ENCODE data around the gene GPX4.

The GPX4 gene

DNA sequence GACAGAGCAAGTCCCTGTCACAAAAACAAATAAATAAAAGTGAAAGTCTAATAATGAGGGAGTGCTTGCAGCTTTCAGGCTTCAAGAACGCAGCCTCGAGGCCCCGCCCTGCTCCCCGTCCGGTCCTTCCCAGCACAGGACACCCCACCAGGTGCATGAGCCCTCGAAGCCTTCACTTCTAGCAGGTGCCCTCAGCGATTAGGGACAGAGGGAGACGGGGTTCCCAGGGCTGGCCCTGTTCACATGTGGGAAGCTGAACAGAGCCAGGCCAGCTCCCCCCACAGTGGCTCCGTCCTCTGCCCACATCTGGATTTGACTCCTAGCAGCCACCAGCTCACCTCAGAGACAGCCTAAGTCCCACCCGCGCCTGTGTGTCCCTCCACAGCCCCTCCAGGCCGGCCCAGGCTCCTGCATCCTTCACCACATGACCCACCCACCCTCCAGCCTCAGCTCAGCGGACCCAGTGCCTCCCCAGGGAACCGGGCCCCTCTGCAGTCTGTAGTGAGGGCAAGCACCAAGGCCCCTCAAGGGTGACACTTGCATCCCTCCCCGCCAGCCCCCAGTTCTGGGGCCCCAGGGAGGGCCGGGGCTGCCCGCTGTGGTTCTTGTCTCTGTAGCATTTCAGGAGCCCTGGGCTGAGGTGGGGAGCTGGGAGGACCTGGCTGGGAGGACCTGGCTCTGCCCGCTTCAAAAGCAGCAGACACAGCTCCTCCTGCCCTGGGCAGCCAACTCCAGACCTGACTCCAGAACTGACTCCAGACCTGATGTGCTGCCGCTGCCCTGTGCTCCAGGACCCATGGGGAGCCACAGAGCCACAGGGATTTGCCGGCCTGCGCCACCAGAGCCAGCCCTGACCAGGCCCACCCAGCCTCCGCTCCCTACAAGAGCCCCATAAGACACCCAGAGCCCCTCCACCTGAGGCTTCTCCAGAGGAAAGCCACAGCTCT, 27.2 kb downstream of the GPX4 start:
- peaks cover 39% of the 10 kb centered on the region for H3K36me3 ChIP-seq
- H3K27ac ChIP-seq, result peak overlapping the region; percentile 85
- H3K4me3 ChIP-seq, result peak overlapping the region; percentile 71
- H3K4me1 ChIP-seq, result peaks cover 74% of the 10 kb centered on the region
- H3K27me3 ChIP-seq, result no peaks in the 10 kb centered on the region
- TF ChIP-seq Cebpa-rat (IDR thresholded peaks at IDR 0.05), result no peak
- H4K20me1 ChIP-seq, result peaks cover 93% of the 10 kb centered on the region
- peak overlapping the region; percentile 100 for H3K4me2 ChIP-seq
- no peaks in the 10 kb centered on the region for H3K9me3 ChIP-seq
- H3K9ac ChIP-seq, result peak overlapping the region; percentile 82

DNA sequence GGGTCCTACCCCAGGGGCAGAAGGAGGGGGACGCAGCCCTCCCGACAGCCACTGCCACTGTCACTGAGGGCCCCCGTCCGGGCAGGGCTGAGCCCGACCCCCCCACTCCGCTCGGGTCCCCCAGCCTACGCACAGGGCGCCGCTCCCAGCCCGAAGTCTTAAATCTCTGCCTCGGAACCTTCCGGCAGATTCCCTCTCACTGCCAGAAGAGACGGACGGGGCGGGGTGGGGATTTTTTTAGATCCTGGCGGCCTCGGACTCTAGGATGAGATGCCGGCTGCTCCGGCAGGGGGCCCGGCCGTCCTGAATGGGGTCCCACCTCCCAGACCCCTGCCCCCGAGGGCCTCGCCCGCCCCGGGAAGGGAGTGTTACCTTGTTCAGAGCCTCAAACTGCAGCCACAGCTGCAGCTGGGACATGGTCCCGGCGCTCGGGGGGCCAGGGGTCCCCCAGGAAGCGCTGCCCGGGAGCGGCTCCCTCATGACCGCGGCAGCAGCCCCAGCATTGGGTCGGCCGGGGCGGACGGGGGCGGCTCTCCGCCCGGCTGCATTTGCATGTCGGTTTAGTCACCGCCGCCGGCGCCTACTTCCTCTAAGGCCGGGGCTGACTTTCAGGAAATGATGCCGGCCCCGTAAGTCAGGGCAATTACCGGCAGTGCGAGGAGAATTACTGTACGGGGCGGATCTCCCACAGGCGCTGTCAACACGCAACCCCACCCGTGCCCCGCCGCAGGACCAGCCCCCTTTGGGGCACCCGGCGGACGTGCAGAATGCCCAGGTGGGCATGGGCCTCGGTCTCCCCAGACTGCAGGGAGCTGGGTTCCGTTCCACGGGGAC, 28.1 kb downstream of the GPX4 start:
- peak overlapping the region; percentile 100 for H3K4me2 ChIP-seq
- H3K27ac ChIP-seq, result peak overlapping the region; percentile 85
- TF ChIP-seq Cebpa-rat (IDR thresholded peaks at IDR 0.05), result no peak
- H3K27me3 ChIP-seq, result no peaks in the 10 kb centered on the region
- H3K9me3 ChIP-seq, result no peaks in the 10 kb centered on the region
- peaks cover 93% of the 10 kb centered on the region for H4K20me1 ChIP-seq
- peaks cover 30% of the 10 kb centered on the region for H3K36me3 ChIP-seq
- H3K4me3 ChIP-seq, result peak overlapping the region; percentile 71
- H3K9ac ChIP-seq, result peak overlapping the region; percentile 82
- peaks cover 74% of the 10 kb centered on the region for H3K4me1 ChIP-seq

DNA sequence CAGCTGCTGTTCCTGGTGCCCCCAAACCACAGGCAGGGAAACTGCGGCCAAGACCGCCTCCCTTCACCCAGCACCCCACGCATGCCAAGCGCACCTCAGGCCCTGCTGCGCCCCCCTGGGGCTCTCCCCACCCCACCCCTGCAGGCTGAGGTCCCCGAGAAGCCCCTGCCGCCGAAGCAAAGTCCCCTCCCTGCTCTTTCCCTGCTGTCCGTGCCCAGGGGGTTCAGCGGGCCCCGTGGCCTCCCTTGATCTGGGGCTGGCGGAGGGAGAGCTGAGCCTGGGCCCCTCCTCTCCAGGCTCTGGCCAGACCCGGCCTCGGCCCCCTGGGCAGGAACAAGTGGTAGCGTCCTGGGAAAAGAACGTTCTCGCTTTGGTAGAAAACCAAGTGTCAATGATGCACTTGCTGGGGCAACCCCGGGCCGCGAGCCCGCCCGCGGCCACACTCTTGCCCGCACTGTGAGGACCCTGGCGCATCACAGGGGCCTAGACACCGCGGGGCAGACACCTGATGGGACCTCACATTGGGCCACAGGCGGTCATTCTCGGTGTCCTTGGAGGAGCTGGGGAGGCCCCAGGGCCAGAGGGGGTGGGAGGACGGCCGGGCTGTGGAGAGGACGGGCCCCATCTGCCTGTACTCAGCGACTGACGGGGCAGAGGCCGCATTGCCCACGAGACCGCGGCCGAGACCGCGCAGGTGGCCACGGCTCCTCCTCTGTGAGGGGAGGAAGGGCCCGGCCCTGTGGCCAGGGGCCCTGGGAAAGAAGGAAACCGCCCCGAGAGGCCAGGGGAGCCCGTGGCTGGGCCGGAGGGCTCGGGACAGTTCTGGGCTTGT, 29.0 kb downstream of the GPX4 start:
- peaks cover 71% of the 10 kb centered on the region for H3K4me1 ChIP-seq
- peak overlapping the region; percentile 100 for H3K4me2 ChIP-seq
- peak overlapping the region; percentile 85 for H3K27ac ChIP-seq
- H3K4me3 ChIP-seq, result peak overlapping the region; percentile 71
- no peaks in the 10 kb centered on the region for H3K9me3 ChIP-seq
- peak overlapping the region; percentile 82 for H3K9ac ChIP-seq
- H4K20me1 ChIP-seq, result peaks cover 85% of the 10 kb centered on the region
- no peaks in the 10 kb centered on the region for H3K27me3 ChIP-seq
- H3K36me3 ChIP-seq, result peaks cover 22% of the 10 kb centered on the region
- TF ChIP-seq Cebpa-rat (IDR thresholded peaks at IDR 0.05), result no peak

GRCh38 chr19:1133471-1133929, 29.7 kb downstream of the GPX4 start:
- Histone ChIP-seq H3K27me3 (no peaks in the 10 kb centered on the region), H3K9me3 (no peaks in the 10 kb centered on the region), H3K9ac (peak overlapping the region; percentile 82), H3K4me1 (peaks cover 71% of the 10 kb centered on the region), H3K4me3 (peak overlapping the region; percentile 71), H3K4me2 (peak overlapping the region; percentile 100), H4K20me1 (peaks cover 83% of the 10 kb centered on the region), H3K27ac (peak overlapping the region; percentile 85), H3K36me3 (peaks cover 18% of the 10 kb centered on the region; the same call in 1 of the 2 replicates)
- TF ChIP-seq Cebpa-rat (IDR thresholded peaks at IDR 0.05), result no peak

GRCh38 chr19:1134431-1134830, 30.6 kb downstream of the GPX4 start:
- Histone ChIP-seq H3K27ac (no peak overlapping the region), H3K9ac (no peak overlapping the region), H3K4me1 (peaks cover 69% of the 10 kb centered on the region), H4K20me1 (peaks cover 83% of the 10 kb centered on the region), H3K4me2 (peak overlapping the region; percentile 14; the same call in 1 of the 2 replicates), H3K27me3 (no peaks in the 10 kb centered on the region), H3K9me3 (no peaks in the 10 kb centered on the region), H3K36me3 (peaks cover 24% of the 10 kb centered on the region; the same call in 1 of the 2 replicates), H3K4me3 (no peak overlapping the region)
- TF ChIP-seq Cebpa-rat (IDR thresholded peaks at IDR 0.05), result no peak

GRCh38 chr19:1135454-1135853, 31.7 kb downstream of the GPX4 start:
- peak overlapping the region; percentile 78 for H3K27ac ChIP-seq
- peaks cover 75% of the 10 kb centered on the region for H4K20me1 ChIP-seq
- H3K9ac ChIP-seq, result peak overlapping the region; percentile 55
- no peak overlapping the region for H3K4me3 ChIP-seq
- H3K4me1 ChIP-seq, result peaks cover 59% of the 10 kb centered on the region
- H3K36me3 ChIP-seq, result peaks cover 26% of the 10 kb centered on the region; the same call in 1 of the 2 replicates
- no peak for TF ChIP-seq Cebpa-rat (IDR thresholded peaks at IDR 0.05)
- H3K4me2 ChIP-seq, result peak overlapping the region; percentile 90
- H3K27me3 ChIP-seq, result no peaks in the 10 kb centered on the region
- H3K9me3 ChIP-seq, result no peaks in the 10 kb centered on the region; the same call in 1 of the 2 replicates

DNA sequence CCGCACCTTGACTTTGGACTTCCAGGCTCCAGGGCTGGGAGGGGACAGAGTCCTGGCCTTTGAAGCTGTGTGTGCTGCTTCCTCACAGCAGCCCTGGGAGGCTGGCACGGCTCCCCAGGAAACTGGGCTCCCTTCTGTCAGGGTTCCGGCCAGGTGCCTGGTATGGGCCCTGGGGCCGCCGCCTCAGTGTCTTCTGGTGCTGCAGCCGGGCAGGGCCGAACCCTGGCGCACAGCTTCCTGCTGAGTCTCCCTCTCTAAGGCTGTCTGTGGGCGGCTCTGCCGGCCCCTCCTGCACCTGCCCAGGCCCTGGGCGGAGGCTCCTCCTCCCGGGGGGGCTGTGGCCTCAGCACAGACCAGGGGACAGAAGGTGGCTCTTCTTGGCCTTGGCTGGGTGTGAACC, 32.4 kb downstream of the GPX4 start:
- H3K9me3 ChIP-seq, result no peaks in the 10 kb centered on the region; the same call in 1 of the 2 replicates
- peaks cover 52% of the 10 kb centered on the region for H3K4me1 ChIP-seq
- H3K4me3 ChIP-seq, result peak overlapping the region; percentile 36; the same call in 1 of the 2 replicates
- peak overlapping the region; percentile 55 for H3K9ac ChIP-seq
- no peak for TF ChIP-seq Cebpa-rat (IDR thresholded peaks at IDR 0.05)
- peak overlapping the region; percentile 78 for H3K27ac ChIP-seq
- H4K20me1 ChIP-seq, result peaks cover 67% of the 10 kb centered on the region
- peak overlapping the region; percentile 90 for H3K4me2 ChIP-seq
- H3K27me3 ChIP-seq, result no peaks in the 10 kb centered on the region
- H3K36me3 ChIP-seq, result peaks cover 33% of the 10 kb centered on the region; the same call in 1 of the 2 replicates

DNA sequence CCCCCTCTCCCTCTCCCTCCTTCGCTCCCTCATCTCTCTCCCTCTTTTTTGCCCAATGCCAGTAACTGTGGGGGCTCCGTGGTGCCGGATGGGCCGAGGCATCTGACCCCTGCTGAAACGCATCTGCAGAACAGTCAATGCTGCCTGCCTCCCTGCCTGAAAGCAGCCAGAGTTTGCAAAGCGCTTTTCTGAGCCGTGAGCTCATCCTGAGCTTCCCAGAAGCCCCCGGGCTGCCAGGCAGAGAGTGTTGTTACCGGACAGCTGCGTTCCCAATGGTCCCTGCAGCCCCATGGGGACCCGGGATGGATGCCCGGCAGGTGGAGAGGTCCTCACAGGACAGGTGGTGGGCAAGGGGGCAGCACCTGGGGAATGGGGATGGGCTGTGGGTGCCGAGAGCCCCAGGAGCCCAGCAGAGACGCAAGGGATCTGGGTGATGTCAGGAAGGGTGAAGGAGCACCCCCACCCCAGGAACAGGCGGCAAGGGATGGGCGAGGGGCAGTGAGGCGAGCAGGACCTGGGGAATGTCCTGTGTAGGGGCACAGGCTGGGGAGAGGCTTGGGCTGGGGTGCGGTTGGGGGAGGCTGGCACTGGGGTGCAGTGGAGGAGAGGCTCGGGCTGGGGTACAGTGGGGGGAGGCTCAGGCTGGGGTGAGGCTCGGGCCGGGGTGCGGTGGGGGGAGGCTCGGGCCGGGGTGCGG, 33.0 kb downstream of the GPX4 start:
- H3K4me2 ChIP-seq, result peak overlapping the region; percentile 90

More for the DNA sequence above, 33.0 kb downstream of the GPX4 start:
- Histone ChIP-seq H3K27me3 (no peaks in the 10 kb centered on the region), H3K9ac (peak overlapping the region; percentile 55), H4K20me1 (peaks cover 62% of the 10 kb centered on the region), H3K4me3 (peak overlapping the region; percentile 36; the same call in 1 of the 2 replicates), H3K27ac (peak overlapping the region; percentile 78), H3K36me3 (peaks cover 39% of the 10 kb centered on the region; the same call in 1 of the 2 replicates), H3K9me3 (no peaks in the 10 kb centered on the region; the same call in 1 of the 2 replicates), H3K4me1 (peaks cover 46% of the 10 kb centered on the region)
- TF ChIP-seq Cebpa-rat (IDR thresholded peaks at IDR 0.05), result no peak
